Ureter (tissue), 1 donor: ENCODE results near the gene PFKFB3. TPM values are rescaled to one million over a fixed set of nuclear protein-coding genes. Genes with fewer than 3 reads are reported as not detected.

Experiments
- DNase-seq: peaks from one replicate; pipeline ENCODE4 v3.0.0-alpha.2; 2020; ENCODE audit warnings: low spot score
- total RNA-seq: library from RNA; stranded (reverse); gene quantifications from one replicate; pipeline ENCODE4 v1.2.4, GENCODE V29; 2023
- donor health status: DM: yes; HTN: yes; CAD: no.

Gene PFKFB3
- total RNA-seq, 1 donor from 2014 or later = 62.2 TPM

GRCh38 chr10:6300784-6301460 lies 98.2 kb downstream of the PFKFB3 start:
- no peak for DNase-seq

DNA sequence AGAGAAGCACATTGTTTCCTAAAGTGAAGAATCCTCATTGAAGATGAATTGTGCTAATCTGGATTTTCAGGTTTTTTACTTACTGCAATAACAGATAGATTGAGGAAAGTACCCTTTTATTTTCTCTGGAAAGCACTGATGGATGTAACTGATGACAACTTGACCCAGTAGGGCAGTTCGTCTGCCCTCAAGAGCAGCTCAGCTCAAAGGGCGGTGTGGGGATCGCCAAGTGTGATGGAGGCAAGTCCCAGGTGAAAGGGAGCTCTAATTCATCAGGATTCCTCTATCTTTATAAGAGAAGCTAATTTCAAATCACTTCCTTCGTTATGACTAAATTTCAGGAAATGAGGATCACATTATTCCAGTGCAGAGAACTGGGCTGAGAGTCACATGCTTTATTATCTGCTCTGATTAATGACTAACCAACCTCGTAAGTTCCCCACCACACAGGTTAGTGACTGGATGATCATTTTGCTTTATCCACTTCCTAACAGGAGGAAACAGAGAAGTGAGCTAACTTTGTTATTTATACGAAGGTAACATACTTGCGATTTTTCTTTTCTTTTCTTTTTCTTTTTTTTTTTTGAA lies 98.8 kb downstream of the PFKFB3 start:
- no peak for DNase-seq

Other genes with a start within 250 kb of the PFKFB3 start
- 13.5 TPM for gene IL15RA, start 225.4 kb upstream of the PFKFB3 start, total RNA-seq
- gene IL2RA, start 140.6 kb upstream of the PFKFB3 start, total RNA-seq = 2.2 TPM
- 106 TPM for gene RBM17, start 113.9 kb upstream of the PFKFB3 start, total RNA-seq